ENCODE results near the gene GPR132. TPM values are rescaled to one million over a fixed set of nuclear protein-coding genes. Genes with fewer than 3 reads are reported as not detected.

GPR132 gene
- total and polyA plus RNA-seq, 11 donors: 0.27 to 5.3 (median 0.75) TPM

DNA sequence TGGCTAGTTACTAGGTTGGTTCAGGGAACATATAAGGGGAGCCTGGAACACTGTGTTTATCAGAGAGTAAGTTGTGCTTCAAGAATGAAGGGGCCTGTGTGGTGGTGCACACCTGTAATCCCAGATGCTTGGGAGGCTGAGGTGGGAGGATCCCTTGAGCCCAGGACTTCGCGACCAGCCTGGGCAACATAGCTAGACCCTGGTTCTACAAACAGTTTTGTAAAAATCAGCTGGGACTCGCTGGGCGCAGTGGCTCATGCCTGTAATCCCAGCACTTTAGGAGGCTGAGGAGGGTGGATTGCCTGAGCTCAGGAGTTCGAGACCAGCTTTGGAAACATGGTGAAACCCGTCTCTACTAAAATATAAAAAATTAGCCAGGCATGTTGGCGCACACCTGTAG lies 42.1 kb upstream of the GPR132 start:
- no peak overlapping the region for H3K4me3 ChIP-seq
- H3K27ac ChIP-seq: no peak overlapping the region
- no peaks in the 10 kb centered on the region for H3K4me1 ChIP-seq
- H3K27me3 ChIP-seq: peaks cover 0 to 8% (median 0%) of the 10 kb centered on the region in 9 donors
- no peak for ATAC-seq
- H3K36me3 ChIP-seq: no peaks in the 10 kb centered on the region
- intact Hi-C loops (cut with DNase I): no loop called here
- peaks cover 0 to 12% (median 2%) of the 10 kb centered on the region in 12 donors for H3K9me3 ChIP-seq
- WGBS, 4 donors: 90 to 95% (median 93%) methylated on average over 7 of the region's 7 CpGs
- peak in 1 of 5 donors; percentile 5 for DNase-seq
- TF ChIP-seq, protein P1, sequence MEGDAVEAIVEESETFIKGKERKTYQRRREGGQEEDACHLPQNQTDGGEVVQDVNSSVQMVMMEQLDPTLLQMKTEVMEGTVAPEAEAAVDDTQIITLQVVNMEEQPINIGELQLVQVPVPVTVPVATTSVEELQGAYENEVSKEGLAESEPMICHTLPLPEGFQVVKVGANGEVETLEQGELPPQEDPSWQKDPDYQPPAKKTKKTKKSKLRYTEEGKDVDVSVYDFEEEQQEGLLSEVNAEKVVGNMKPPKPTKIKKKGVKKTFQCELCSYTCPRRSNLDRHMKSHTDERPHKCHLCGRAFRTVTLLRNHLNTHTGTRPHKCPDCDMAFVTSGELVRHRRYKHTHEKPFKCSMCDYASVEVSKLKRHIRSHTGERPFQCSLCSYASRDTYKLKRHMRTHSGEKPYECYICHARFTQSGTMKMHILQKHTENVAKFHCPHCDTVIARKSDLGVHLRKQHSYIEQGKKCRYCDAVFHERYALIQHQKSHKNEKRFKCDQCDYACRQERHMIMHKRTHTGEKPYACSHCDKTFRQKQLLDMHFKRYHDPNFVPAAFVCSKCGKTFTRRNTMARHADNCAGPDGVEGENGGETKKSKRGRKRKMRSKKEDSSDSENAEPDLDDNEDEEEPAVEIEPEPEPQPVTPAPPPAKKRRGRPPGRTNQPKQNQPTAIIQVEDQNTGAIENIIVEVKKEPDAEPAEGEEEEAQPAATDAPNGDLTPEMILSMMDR (IDR thresholded peaks at IDR 0.05): no peak
- no peak for TF ChIP-seq POLR2A (IDR thresholded peaks at IDR 0.05)

DNA sequence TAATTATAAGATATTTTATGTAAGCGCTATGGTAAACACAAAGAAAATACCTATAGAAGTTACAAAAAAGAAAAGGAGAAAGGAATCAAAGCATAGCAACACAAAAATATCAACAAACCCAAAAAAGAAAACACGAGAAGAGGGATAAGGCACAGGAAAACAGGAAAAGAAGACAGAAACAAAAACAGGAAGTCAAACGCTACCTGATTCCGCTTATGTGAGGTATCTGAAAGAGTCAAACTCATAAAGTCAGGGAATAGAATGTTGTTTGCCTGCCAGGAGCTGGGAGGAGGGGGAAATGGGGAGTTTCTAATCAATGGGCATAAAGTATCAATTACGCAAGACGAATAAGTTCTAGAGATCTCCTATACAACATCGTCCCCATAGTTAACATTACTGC lies 39.9 kb upstream of the GPR132 start:
- ATAC-seq (no peak), DNase-seq (no peak)
- Histone ChIP-seq H3K36me3 (no peaks in the 10 kb centered on the region), H3K4me3 (no peak overlapping the region), H3K27ac (no peak overlapping the region), H3K4me1 (no peaks in the 10 kb centered on the region), H3K9me3 (peaks cover 0 to 12% (median 2%) of the 10 kb centered on the region in 12 donors), H3K27me3 (peaks cover 0 to 11% (median 0%) of the 10 kb centered on the region in 9 donors)
- TF ChIP-seq, protein P1 (IDR thresholded peaks at IDR 0.05): no peak
- TF ChIP-seq POLR2A (IDR thresholded peaks at IDR 0.05): no peak
- 64 to 74% (median 72%) methylated on average over 7 of the region's 7 CpGs for WGBS, 4 donors
- intact Hi-C loops (cut with DNase I): no loop called here

DNA sequence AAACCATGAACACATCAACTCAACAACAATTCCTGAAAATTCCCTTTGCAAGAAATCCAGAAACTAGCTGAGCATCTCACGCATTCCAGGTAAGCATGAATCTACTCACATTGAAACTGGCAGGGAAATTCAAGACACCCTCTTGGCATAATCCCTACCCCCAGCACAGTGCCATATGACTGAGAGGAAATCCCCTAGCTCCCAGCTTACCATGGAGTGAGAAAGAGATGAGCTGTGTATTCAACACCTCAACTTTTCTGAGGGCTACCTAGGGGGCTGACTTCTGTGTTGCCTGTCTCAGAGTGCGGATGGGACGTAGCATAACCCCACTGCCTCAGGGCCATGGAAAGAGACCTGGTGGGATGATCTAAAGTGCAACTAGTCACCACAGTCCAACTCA lies 37.7 kb upstream of the GPR132 start:
- H3K27ac ChIP-seq: no peak overlapping the region
- intact Hi-C loops (cut with DNase I): no loop called here
- DNase-seq (no peak), ATAC-seq (no peak)
- H3K4me1 ChIP-seq: no peaks in the 10 kb centered on the region
- peaks cover 0 to 17% (median 2%) of the 10 kb centered on the region in 12 donors for H3K9me3 ChIP-seq
- 91 to 100% (median 95%) methylated on average over 3 of the region's 3 CpGs for WGBS, 4 donors
- TF ChIP-seq, protein P1 (IDR thresholded peaks at IDR 0.05): no peak
- no peak for TF ChIP-seq POLR2A (IDR thresholded peaks at IDR 0.05)
- peaks cover 0 to 11% (median 0%) of the 10 kb centered on the region in 9 donors for H3K27me3 ChIP-seq
- no peaks in the 10 kb centered on the region for H3K36me3 ChIP-seq
- H3K4me3 ChIP-seq: no peak overlapping the region

DNA sequence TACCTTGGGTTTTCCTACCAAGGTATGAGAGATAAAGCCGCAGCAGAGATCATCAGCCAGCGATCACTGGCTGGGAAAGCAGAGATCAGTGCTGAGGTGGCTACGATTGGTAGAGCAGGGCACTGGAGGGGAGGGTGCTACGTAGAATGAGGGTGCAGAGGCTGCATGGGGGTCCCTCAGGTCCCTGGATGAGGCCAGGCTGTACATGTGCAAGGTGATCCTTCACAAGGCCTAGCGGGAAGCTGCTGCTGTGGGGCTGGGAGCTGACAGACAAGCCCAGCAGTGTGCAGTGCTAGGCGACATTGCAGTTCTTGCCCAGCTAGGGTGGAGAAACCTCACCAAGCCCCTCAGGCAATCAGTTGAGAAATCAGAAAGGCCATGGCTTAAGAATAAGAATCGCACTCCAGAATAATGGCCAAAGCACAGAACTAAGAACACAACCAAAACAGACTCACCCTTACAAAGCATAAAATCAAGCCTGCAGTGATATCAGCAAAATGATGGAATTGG lies 37.2 kb upstream of the GPR132 start:
- Histone ChIP-seq H3K4me1 (no peaks in the 10 kb centered on the region), H3K27me3 (peaks cover 0 to 11% (median 0%) of the 10 kb centered on the region in 9 donors), H3K4me3 (no peak overlapping the region), H3K36me3 (no peaks in the 10 kb centered on the region), H3K9me3 (peaks cover 0 to 17% (median 2%) of the 10 kb centered on the region in 12 donors), H3K27ac (no peak overlapping the region)
- peak in 1 of 5 donors; percentile 2 for DNase-seq
- no peak for TF ChIP-seq POLR2A (IDR thresholded peaks at IDR 0.05)
- TF ChIP-seq, protein P1 (IDR thresholded peaks at IDR 0.05): no peak
- 90 to 96% (median 93%) methylated on average over 7 of the region's 7 CpGs for WGBS, 4 donors
- intact Hi-C loops (cut with DNase I): no loop called here
- no peak for ATAC-seq

All from heart left ventricle (tissue), 16 donors.